HG03103 (cell line): ENCODE measurements around the gene SMARCD3.

Experiments used
- ATAC-seq: cut with Tn5 transposase; IDR thresholded peaks from one replicate; pipeline ENCODE4 v1.9.1; 2021; ENCODE audit warnings: low read depth; ENCODE audit not compliant: unreplicated experiment

Gene SMARCD3

GRCh38 chr7:151248346-151249033 lies at the start of gene SMARCD3:
Gene SMARCD3, minus strand, starts transcription at chr7:151248694. Its CDS starts 132 bp downstream, at chr7:151248562.
- ATAC-seq: no peak

- no peak for ATAC-seq
Measured at GRCh38 chr7:151296202-151296992, 47.9 kb upstream of the SMARCD3 start.

- ATAC-seq: no peak
Measured at GRCh38 chr7:151292850-151293249, 44.4 kb upstream of the SMARCD3 start.

- ATAC-seq: no peak
Measured at GRCh38 chr7:151291206-151291605, 42.7 kb upstream of the SMARCD3 start.

GRCh38 chr7:151290355-151290760 lies 41.9 kb upstream of the SMARCD3 start:
- ATAC-seq: no peak

- ATAC-seq: no peak
Measured at GRCh38 chr7:151289891-151290290, 41.4 kb upstream of the SMARCD3 start.

GRCh38 chr7:151286148-151286547 lies 37.7 kb upstream of the SMARCD3 start:
- ATAC-seq: no peak

- ATAC-seq: no peak
Measured at GRCh38 chr7:151283302-151283701, 34.8 kb upstream of the SMARCD3 start.

GRCh38 chr7:151282111-151282510 lies 33.6 kb upstream of the SMARCD3 start:
- no peak for ATAC-seq

- no peak for ATAC-seq
Measured at GRCh38 chr7:151281686-151282085, 33.2 kb upstream of the SMARCD3 start.

GRCh38 chr7:151280388-151281019 lies 32.0 kb upstream of the SMARCD3 start:
- ATAC-seq: no peak

- ATAC-seq: no peak
Measured at GRCh38 chr7:151279868-151280267, 31.4 kb upstream of the SMARCD3 start.

- ATAC-seq: no peak
Measured at GRCh38 chr7:151278949-151279348, 30.5 kb upstream of the SMARCD3 start.

- no peak for ATAC-seq
Measured at GRCh38 chr7:151277631-151278030, 29.1 kb upstream of the SMARCD3 start.

GRCh38 chr7:151276666-151277590 lies 28.4 kb upstream of the SMARCD3 start:
- no peak for ATAC-seq

- no peak for ATAC-seq
Measured at GRCh38 chr7:151275813-151276577, 27.5 kb upstream of the SMARCD3 start.

GRCh38 chr7:151274936-151275812 lies 26.7 kb upstream of the SMARCD3 start:
- ATAC-seq: no peak

- no peak for ATAC-seq
Measured at GRCh38 chr7:151274396-151274795, 25.9 kb upstream of the SMARCD3 start.
